ENCODE data around the gene CHD1L.
"Not testable (repeated sequence)": the region's sequence is repeated elsewhere in the genome, so short reads cannot be mapped to it uniquely, and the experiment has no call there.

The CHD1L gene

DNA sequence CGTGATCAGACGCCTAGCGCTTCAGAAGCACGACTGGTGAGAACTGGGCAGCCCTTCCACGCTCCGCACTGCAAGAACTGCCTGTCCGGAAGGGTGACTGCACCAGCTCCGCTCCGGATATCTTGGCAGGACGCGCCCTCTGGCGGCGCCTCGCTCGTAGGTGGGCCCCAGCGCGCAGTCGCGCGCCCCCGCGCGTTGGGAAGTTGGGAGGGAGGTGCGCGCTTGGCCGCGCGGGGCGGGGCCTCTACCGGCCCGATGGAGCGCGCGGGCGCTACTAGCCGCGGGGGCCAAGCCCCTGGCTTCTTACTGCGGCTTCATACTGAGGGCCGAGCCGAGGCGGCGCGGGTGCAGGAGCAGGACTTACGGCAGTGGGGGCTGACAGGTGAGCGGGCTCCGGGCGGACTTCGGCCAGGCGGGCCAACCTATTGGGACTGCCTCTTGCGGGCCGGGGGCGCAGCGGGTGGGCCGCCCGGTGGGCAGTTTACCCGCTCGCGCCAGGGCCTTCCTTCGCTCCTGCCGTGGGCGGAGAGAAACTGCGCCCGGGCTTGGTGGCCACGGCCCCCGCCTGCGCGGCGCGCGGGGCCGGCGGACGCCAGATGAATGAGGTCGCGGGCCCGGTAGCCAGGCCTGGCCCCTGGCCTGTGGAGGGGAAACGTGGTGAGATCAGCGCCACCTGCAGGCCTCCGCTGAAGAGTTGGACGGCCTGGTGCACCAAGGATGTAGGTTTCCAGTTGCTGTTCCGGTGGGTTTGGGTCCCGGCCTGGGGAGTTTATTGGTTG is at the start of gene CHD1L:
TSS of gene CHD1L (plus strand) at position 236 of the 779 bp plus-strand sequence. CDS start at position 256, 20 bp downstream.
- ATAC-seq, result peak; percentile 92
- DNase-seq, result peak; percentile 96

DNA sequence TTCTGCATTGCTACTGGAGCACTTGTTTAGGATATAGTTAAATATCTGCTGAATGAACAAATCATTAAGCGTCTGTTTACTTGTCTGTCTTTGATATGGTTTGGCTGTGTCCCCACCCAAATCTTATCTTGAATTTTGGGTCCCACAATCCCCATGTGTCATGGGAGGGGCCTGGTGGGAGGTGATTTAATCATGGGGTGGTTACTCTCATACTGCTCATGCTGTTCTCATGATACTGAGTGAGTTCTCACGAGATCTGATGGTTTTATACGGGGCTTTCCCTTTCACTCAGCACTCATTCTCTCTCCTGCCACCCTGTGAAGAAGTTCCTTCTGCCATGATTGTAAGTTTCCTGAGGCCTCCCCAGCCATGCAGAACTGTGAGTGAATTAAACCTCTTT is 45.2 kb upstream of the CHD1L start:
- not testable (repeated sequence) for ATAC-seq, DNase-seq

DNA sequence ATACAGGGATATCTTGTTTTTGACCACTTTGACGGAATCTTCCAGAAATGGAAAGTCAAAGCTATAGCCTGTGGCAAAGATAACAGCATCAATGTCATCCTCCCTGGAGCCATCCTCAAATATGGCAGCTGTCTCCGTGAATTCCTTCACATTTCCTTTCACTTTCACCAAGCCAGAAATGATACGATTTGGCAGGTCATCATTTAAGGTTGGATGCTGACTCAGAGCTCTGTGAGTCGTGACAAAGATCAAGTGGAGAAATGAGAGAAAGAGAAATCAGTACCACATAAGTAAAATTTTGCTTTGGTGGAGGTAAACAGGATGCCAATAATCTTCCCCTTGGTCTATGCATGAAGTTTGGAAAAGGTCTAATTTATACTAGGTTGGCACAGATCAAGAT is 41.2 kb upstream of the CHD1L start:
- DNase-seq, result no peak

DNA sequence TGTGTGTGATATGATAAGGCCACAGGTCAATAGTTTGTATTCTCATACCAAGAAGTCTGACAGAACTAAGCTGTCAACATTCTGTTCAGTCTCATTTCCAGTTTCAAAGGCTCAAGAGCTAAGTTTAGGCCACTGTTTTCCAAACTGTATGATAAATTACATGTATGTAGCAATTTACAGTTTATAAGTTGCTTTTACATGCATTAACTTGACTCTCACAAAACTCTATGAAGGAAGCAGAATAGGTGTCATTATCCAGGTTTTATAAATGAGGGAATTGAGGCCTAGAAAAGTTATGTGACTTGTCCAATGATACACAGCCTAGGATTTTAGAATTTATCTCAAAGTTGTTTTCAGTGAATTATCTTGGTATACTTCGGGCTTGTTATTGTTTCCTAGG is 40.7 kb upstream of the CHD1L start:
- DNase-seq, result no peak
- ATAC-seq, result no peak

More for the DNA sequence above, 41.2 kb upstream of the CHD1L start:
- no peak for ATAC-seq

DNA sequence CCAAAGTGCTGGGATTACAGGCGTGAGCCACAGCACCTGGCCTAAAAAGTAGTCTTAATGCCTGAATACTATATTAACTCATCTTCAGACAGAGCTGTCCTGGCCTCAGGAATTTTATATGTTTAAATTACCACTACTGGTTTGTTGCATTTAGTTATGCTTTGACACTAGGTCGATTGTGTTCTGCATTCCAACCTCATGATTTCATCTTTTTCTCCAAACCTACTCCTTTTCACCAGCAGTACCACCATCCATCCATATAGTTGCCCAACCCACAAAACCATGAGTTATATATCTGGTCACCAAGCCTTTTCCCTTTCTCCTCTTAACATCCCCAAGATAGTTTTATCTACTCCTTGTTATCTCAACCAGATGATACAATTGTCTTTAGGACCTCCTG is 39.9 kb upstream of the CHD1L start:
- no peak for DNase-seq
- no peak for ATAC-seq

DNA sequence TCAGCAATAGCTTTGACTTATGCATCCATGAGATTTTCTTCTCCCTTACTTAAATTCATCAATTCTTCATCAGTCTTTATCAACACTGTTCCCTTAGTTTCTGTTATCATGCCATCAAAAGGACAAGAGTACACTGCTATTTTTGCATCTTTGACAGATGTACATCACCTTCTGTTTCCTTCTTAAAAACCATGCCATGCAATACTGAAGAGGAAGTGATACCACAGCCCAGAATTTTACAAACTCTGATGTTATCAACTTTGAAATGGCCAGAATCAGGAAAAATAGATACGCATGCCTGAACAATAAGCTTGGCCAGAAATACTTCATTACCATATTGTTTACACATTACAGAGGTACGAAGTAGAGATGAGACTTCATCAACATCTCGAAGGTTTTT is 38.4 kb upstream of the CHD1L start:
- DNase-seq (no peak), ATAC-seq (no peak)

DNA sequence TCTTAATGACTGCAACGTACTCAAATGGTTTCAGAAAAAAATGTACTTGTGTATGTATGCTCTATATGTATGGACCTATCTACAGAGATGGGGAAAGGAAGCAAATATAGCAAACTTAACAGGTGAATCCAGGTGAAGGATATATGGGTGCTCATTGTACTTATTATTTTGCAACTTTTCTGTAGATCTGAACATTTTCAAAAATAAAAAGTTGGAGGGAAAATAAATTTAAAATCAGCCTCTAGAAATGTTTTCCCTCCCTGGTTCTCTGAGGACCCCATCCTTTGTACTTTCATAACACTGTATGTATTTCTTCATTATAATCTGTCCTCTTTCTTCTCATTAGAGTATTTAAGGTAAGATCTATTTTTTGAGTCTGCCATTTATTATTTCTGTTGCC is 35.3 kb upstream of the CHD1L start:
- ATAC-seq, result no peak
- DNase-seq, result no peak

DNA sequence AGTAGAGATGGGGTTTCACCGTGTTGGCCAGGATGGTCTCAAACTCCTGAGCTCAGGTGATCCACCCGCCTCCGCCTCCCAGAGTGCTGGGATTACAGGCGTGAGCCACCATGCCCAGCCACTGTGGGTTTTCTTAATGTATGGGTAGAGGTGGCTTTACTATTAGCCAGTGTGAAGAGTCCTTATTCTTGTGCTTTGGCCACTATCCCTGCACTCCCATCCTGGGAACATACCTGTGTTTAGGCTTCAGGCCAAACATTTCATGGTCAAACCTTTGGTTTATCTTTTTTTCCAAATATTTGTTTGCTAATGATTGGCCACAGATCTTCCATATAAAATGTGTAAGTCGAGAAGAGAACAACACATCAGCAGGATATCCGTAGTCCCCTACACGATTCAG is 33.9 kb upstream of the CHD1L start:
- ATAC-seq (no peak), DNase-seq (no peak)

DNA sequence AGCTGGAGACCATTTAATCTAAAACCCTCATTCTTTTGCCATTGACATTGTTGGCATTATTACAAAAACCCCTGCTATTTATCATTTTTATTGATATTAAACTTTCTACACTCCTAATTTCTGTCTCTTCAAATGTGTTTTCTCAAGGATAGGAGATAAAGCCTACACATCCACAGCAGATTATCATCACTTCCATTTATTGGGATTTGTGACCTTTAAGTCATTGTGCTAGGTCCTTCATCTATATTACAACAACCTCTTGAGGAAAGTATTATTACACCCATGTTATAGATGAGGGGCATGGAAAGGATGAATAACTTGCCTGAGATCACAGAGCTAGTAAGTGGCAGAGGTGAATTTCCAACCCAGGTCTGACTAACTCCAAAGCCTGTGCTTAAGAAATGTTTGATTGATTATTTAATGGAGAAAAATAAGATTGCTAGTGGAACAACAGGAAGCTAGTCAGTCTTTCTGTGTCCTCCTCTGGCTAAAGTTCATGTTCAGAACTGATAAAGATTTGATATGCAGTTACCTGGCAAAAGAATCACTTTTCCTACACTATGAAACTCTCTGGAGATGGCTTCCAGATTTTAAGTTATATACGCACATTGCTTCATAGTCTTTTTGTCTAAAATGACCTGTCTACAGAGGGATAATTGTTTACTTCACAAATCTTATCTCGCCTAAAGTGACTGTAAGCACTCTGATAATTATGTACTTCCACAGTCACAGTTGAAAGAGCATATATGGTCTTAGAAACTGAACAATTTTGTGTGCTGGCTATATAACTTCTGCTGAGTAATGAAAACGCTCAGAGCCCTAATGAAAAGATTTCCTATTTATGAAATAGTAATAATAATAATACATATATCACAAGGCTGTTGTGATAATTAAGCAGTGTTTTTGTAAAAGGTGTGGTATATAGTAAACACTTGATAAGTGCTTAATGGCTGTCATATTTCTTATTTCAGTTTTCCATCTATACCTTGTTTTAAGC is 32.4 kb upstream of the CHD1L start:
- DNase-seq (no peak), ATAC-seq (no peak)

DNA sequence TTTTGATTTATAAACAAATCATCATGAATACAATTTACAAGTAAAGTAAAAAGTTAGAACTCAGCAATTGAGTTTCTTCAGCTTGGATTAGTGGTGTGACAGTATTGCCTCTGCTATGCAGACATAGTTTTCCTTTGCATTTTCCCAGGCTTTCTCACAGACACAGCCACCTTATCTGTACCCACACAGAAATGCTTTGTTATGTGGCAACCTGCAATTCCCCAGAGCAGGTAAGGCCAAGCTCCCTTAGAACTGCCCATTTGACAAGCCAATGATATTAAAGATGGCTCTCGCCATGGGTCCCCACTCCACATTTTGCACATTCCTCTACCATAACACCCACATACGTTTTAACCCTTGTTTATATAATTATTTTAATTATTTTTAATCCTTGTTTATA is 31.5 kb upstream of the CHD1L start:
- ATAC-seq (no peak), DNase-seq (no peak)

DNA sequence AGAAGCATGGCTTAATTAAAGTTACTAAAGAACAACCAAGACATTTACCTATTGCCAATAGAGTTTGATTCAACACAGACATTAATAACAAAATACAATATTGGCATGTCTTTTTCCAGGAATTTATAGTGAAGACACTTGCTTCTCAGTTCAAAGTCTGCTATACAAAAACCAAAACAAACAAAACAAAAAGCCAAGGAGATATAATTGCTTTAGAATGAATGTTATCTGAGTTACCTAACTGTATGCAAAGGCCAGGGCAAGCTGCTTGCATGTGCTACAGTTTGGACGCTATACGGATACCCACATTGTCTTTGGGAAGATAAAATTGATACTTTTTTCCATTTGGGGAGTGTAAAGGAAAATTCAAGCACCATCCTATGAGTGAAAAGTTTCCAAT is 30.9 kb upstream of the CHD1L start:
- no peak for ATAC-seq
- no peak for DNase-seq

DNA sequence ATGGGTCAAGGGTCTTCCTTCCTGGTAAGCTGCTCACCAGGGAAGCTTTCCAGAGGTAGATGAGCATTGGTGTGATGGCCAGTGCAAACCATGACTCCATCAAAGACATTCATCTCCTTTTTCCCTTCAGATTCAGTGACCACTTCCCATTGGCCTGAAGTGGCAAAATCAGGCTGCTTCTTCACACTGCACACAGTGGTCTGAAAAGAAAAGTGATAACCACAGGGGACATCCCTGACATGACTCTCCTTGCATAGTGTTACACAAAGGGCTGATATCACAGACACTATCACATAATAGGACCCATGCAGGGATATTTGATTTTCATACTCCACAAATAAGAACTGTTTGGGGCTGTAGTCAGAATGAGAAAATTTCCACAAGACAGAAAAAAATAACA is 29.2 kb upstream of the CHD1L start:
- no peak for DNase-seq
- no peak for ATAC-seq

DNA sequence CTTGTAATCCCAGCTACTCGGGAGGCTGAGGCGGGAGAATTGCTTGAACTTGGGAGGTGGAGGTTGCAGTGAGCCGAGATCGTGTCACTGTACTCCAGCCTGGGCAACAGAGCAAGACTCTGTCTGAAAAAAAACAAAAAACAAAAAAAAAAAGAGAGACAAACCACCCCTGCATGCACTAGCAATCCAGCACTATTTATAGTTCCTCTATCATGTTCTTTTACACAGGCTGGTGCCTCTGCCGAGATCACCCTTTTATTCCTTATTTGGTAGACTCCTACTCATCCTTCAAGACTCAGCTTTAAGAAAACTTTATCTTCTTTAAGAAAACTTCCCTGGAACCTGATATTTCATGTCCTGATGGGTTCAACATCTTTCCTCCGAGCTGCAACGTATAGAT is 28.2 kb upstream of the CHD1L start:
- ATAC-seq, result no peak

DNA sequence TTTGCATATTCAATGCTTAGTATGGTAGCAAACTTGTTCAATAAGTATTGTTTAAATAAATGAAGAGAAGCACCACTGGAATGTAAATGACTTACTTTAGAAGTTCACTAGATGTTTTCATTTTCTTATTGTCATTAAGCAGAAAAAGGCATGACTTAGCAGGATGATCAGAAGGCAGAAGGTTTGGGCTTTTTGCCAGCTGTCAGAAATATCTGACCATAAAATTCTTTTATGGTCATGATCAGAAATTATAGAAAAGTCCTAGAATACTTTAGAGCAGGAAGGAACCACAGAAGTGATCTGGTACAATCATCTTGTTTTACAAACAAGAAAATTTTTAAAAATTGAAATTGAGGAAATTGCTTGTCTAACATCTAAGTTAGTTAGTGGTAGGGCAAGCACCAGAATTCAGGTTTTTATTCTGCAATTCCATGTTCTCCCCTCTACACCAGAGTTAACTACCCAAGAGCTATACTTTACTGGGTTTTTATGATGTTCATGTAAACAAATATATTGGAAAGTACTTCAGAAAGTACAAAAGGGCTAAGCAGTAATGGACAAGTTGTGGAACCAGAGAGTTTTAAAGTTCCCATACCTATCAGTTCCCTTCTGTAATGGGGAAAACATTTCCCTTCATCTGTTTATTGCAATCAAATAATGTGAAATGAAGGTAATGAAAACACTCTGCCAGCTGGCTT is 27.5 kb upstream of the CHD1L start:
- ATAC-seq (no peak), DNase-seq (no peak)

More for the DNA sequence above, 28.2 kb upstream of the CHD1L start:
- DNase-seq, result no peak

DNA sequence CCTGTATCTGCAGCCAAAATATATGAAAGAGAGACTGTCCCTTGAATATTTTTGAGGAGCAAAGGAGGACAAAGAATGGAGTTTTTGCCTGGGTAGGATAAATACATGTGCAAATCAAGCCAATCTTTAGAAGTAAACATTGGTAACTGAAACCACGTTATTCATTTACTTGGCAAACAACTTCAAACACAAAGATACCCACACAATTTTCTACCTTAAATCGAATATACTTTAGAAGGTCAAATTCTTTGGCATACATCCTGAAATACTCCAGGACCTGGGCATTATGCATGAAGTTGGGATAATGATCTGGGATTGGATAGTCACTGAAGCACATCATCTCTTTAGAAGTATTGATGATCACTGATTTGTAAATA is 27.0 kb upstream of the CHD1L start:
- no peak for ATAC-seq
- no peak for DNase-seq

DNA sequence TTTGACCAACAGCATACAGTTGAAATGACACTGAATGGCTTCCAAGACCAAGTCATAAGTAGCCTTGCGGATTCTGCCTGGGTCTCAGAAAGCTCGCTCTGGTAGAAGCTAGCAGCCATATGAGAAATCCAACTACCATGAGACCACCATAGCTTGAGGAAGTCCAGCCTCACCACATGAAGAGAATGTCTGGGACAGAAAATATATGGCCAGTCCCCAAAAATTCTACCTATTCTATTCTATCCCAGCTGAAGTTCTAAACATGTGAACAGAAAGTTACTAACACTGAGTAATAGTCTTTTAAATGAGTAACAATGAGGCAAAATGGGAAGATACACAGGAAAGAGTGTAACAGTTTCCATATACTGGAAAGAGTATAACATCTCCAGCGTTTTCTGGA is 26.4 kb upstream of the CHD1L start:
- ATAC-seq, result no peak
- DNase-seq, result no peak

DNA sequence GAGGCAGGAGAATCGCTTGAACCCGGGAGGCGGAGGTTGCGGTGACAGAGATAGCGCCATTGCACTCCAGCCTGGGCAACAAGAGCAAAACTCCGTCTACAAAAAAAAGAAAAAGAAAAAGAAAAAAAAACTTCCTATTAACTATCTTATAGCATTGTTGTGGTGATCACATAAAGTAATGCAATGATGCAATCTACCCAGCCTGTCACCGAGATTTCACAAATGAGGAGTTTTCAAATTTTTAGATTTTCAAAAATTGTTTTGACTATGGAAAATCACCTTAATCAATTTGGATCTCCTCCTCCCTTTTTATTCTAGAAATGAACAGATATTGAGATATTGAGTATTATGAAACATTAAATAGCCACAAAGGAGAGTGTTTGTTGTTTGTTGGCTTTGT is 25.3 kb upstream of the CHD1L start:
- ATAC-seq, result no peak
- no peak for DNase-seq

DNA sequence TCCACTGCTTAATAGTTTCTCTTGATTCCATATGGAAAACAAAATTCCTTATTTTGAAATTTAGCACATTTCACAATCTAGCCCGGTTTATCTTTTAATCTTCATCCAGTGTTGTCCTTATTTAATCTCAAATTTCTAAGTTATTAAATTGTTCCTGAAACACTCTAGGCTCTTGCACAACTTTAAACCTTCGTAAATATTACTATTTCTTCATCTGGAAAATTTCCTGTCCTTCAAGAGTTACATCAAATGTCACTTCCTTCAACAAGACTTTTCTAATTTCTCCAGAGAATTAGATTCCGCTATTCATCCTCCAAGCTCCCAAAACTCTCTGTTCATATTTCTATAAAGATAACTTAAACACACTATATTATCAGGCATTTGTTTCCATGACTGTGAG is 23.9 kb upstream of the CHD1L start:
- ATAC-seq (no peak), DNase-seq (no peak)

DNA sequence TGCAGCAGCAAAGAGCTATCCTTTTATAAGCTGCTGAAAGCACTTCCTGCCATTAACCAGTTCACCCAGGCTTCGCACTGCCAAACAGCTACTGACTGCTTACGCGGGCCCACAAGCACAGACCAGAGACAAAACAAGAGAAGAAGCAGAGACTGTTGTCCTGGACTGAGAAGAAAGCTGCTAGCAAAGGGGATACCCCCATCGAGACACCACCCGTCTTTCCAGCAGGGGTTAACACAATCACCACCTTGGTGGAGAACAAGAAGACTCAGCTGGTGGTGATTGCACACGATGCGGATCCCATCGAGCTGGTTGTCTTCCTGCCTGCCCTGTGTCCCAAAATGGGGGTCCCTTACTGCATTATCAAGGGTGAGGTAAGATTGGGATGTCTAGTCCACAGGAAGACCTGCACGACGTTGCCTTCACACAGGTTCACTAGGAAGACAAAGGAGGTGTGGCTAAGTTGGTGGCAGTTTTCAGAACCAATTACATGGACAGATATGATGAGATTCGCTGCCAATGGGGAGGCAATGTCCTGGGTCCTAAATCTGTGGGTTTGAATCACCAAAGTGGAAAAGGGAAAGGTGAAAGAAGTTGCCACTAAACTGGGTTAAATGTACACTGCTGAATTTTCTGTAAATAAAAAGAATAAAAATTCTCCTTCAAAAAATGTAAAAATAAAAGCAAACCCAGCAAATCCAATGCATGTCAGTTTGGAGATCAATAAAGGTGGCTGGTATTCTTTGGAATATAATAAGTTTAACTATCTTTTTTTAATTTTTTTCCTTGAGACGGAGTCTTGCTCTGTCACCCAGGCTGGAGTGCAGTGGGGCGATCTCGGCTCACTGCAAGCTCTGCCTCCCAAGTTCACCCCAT is 18.5 kb upstream of the CHD1L start:
- no peak for DNase-seq
- no peak for ATAC-seq

DNA sequence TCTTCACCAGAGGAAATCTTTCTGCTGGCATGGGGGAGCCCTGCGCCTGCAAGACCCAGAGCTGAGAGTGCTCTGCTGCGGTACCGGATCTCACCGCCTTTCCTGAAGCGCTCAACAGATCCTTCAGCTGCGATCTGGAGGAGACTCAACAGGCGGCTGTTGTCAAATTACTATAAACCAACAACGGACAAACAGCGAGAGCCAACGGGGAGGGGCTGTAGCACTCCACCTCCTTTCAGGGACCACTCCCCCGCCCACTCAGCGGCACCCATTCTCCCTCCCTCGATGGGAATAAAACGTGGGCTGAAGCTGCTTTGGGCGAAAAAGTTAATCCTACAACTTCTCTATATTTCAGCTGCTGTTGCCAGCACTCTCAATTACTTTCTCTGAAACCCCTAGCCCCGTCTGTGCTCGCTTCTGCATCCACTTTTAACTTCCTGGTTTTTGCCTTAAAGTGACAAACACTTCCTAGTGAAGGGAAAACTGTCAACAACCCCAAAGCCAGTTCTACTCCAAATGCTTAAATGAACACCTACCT is 17.2 kb upstream of the CHD1L start, which contains the start of gene FMO5:
TSS of gene FMO5 (minus strand) at position 147 of the 538 bp plus-strand sequence. CDS start 310 bp downstream, outside the sequence.
- ATAC-seq (peak; percentile 76), DNase-seq (peak; percentile 49)

DNA sequence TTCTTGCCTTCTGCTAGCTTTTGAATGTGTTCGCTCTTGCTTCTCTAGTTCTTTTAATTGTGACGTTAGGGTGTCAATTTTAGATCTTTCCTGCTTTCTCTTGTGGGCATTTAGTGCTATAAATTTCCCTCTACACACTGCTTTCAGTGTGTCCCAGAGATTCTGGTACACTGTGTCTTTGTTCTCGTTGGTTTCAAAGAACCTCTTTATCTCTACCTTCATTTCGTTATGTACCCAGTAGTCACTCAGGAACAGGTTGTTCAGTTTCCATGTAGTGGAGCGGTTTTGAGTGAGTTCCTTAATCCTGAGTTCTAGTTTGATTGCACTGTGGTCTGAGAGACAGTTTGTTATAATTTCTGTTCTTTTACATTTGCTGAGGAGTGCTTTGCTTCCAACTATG is 11.5 kb upstream of the CHD1L start:
- DNase-seq, ATAC-seq: not testable (repeated sequence)
